CD1c-positive myeloid dendritic cell (primary cell): ENCODE measurements around the gene RALGAPA2.

Source experiments
- DNase-seq: peaks from one replicate; pipeline ENCODE4 v3.0.0-alpha.2; 2016; ENCODE audit errors: extremely low spot score

The RALGAPA2 gene

GRCh38 chr20:20683481-20684321 lies 28.7 kb downstream of the RALGAPA2 start:
- DNase-seq: no peak

DNA sequence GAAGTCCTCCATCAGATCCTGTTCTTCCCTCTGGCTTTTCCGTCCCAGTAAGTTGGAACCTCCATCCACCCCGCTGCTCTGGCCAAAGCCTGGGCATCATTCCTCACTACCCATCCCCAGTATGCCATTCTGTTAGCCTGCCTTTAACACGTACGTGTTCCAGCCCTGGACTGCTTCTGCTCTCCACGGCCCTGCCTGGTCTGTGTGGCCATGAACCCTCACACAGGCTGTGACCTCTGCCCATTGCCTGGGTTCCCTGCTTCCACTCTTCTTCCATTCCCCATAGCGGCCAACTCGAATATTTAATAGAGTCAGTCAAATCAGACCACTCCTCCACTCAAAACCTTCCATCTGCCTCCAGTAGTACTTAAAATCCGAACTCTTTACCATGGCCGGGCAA lies 29.4 kb downstream of the RALGAPA2 start:
- DNase-seq: no peak

GRCh38 chr20:20680991-20681508 lies 31.4 kb downstream of the RALGAPA2 start:
- DNase-seq: peak; percentile 60

DNA sequence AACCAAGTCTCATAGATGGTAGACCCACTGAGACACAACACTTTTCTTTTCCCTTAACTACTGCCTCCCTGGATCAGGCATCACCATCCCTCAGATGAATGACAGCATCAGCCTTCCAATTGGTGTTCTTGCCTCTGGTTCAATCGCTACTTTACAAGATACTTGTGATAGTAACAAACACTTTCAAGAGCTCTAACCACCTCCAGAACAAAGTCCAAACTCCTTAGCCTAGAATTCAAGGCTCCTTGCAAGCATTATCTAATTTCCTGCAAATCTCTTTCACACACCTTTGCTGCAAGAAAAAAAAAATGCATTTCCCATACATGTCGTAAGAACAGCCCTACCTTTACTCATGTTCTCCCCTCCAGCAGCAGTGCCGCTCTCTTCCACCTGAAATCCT lies 33.1 kb downstream of the RALGAPA2 start:
- no peak for DNase-seq

- no peak for DNase-seq
Measured at GRCh38 chr20:20677186-20677585, 35.3 kb downstream of the RALGAPA2 start.

GRCh38 chr20:20668639-20669038 lies 43.8 kb downstream of the RALGAPA2 start:
- peak; percentile 55 for DNase-seq

GRCh38 chr20:20666359-20666758 lies 46.1 kb downstream of the RALGAPA2 start:
- DNase-seq: no peak

DNA sequence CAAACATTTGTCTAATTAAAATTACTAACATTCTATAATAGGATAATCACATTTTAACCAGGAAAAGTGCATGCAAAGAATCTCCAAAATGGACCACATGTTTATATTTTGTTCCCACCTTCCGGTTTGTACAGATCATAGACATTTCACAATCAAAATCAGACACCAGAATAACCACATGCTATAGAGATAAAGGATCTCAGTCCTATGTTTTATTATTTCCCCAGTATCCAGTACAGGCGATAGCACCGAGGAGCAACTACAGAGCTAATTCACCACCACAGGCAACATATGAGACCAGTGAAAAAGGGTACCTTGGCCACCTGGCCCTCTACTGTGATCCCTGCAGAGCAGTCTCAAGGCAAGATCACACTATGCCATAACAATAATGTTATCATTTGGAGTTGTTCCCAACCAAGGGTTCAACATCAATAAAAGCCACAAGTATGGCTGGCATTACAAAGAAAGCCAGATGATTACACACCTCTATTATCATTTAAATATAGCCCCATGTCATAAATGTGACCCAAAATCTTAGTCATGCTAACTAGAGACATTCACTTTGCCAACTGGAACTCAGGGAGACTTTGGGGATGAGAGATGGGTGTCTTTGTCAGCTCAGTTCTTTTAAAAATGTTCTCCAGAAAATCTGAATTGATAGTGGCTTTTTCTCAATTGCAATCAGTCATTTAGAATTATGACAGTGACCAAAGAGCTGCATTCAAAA lies 46.7 kb downstream of the RALGAPA2 start:
- no peak for DNase-seq

DNA sequence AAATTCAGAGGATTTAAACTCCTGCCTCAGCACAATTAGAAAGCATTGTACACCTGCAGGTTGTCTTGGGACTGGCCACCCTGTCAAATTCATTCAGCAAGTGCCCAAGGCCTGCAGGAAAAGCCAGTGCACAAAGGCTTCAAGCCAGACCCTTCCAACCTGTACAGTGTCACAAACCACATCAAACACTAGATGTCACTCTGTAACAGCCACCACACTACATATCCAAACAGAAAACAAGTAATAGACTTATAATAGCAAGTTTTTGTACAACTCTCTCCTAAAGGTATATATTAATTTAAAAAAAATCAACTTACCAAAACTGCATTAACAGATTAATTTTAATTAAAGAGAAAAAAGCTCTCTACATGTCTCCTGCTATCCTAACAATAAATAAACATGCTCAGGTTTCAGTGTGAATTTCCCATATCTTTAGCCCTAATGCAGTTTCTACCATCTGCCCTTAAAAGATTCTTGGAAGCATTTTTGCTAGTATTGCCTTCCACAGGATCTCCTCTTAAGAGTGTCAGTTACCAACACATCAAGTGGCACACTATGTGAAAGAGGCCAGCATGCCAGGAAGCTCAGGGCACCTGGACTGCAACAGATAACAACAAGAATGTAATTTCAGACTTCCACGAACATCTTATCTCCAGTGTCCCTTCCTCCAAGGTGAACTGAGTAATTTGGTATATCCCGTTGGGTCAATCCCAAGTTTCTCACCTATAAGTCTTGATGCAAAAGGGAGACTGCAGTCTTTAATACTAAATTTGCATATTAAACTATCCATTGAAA lies 47.5 kb downstream of the RALGAPA2 start:
- DNase-seq: peak; percentile 38

- no peak for DNase-seq
Measured at GRCh38 chr20:20663841-20664240, 48.6 kb downstream of the RALGAPA2 start.

DNA sequence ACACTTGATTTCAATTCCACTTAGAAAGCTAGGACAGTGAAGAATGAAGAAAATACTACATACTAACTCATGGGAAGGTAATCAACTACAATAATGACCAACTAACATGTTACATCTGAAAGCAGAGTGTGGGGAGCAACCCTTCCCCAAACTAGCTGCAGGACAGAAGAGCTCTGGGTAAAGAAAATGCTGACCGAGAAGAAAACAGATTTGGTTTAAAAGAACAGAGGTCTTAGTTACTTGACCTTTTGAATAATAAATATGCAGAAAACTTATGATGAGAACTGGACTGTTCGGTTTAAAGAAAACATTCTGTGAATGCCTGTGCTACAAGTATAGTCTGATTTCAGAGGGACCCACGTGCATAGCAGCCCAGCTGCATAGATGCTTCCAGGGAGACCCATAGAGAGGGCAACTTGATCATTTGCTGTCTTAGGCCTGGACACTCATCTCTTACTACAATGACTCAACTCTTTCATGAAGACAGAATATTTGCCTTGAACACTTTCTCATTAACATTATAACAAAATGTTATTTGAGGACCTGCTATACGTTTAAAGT lies 53.5 kb downstream of the RALGAPA2 start:
- DNase-seq: no peak

GRCh38 chr20:20658123-20658522 lies 54.3 kb downstream of the RALGAPA2 start:
- DNase-seq: no peak

- no peak for DNase-seq
Measured at GRCh38 chr20:20657092-20657491, 55.4 kb downstream of the RALGAPA2 start.

DNA sequence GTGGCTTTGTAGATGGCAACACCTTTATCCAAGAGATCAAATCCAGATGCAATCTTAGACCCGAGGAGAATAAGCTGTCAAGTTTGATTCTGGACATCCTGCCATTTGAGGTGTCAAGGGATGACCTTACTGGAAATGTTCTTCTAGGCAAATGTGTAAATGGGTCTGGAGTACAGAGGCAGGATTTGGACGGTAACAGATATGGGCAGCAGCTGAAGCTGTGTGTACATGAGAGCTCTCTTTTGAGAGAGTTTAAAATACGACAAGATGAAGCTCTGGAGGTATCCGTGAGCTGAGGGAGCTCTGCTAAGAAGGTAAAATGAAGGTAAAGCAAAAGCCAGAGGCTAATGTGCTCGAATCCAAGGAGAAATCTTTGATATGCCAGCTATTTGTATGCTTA lies 56.6 kb downstream of the RALGAPA2 start:
- no peak for DNase-seq

DNA sequence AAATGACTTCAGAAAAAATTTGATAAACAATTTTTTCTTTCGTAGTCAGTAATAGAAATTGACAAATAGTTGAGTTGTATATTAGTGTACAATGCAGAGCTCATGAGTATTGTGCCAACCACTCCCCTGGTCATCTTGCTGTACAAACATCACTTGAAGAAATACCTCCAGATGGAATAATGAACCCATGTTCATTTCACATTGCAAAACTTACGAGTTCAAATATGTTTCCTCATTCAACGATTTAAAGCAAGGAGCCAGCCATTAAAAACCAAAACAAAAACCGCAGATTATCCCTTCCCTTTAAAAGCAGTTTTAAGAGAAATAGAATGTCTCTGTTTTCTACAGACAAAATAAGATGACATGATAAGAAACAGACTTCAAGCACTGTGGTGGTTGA lies 62.5 kb downstream of the RALGAPA2 start:
- no peak for DNase-seq

GRCh38 chr20:20643927-20644326 lies 68.5 kb downstream of the RALGAPA2 start:
- DNase-seq: no peak

DNA sequence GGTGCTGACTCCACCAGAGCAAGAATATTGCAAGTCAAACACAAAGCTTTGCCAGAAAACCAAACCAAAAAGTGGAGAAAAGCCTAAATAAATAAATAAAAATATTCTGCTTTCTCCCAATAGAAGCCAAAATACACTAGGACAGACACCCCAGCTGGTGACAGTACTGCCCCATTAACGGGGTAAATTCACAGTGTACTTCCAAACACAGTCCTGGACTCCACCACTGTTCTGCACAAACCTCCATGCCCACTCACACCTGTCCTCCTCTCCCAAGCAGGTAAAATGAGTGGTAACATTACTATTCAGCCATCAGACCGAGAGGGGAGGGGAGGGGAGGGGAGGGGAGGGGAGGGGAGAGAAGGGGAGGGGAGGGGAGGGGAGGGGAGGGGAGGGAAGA lies 70.7 kb downstream of the RALGAPA2 start:
- DNase-seq: no peak

GRCh38 chr20:20638878-20639277 lies 73.6 kb downstream of the RALGAPA2 start:
- DNase-seq: no peak

GRCh38 chr20:20637998-20638725 lies 74.3 kb downstream of the RALGAPA2 start:
- DNase-seq: no peak

- no peak for DNase-seq
Measured at GRCh38 chr20:20635006-20635405, 77.4 kb downstream of the RALGAPA2 start.

- no peak for DNase-seq
Measured at GRCh38 chr20:20632644-20633043, 79.8 kb downstream of the RALGAPA2 start.
